CD4-positive, alpha-beta T cell treated with Interleukin-6 for 4 hours (primary cell): ENCODE data around the gene YPEL2.
"Not testable (repeated sequence)": the region's sequence is repeated elsewhere in the genome, so short reads cannot be mapped to it uniquely, and the experiment has no call there.

Experiments used
- DNase-seq: peaks from one replicate; pipeline ENCODE4 v3.0.0-alpha.2; 2020; ENCODE audit warnings: mixed read lengths

YPEL2 gene

DNA sequence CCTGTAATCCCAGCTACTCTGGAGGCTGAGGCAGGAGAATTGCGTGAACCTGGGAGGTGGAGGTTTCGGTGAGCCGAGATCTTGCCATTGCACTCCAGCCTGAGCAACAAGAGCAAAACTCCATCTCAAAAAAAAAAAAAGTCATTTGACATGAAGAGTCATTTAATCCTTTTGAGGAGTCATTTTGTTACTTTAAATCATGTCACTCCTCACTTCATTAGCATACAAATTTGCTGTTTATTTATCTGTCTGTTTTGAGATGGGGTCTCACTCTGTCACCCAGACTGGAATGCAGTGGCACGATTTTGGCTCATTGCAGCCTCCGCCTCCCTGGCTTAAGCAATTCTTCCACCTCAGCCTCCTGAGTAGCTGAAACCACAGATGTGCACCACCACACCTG is 81.0 kb downstream of the YPEL2 start:
- DNase-seq, result not testable (repeated sequence)

DNA sequence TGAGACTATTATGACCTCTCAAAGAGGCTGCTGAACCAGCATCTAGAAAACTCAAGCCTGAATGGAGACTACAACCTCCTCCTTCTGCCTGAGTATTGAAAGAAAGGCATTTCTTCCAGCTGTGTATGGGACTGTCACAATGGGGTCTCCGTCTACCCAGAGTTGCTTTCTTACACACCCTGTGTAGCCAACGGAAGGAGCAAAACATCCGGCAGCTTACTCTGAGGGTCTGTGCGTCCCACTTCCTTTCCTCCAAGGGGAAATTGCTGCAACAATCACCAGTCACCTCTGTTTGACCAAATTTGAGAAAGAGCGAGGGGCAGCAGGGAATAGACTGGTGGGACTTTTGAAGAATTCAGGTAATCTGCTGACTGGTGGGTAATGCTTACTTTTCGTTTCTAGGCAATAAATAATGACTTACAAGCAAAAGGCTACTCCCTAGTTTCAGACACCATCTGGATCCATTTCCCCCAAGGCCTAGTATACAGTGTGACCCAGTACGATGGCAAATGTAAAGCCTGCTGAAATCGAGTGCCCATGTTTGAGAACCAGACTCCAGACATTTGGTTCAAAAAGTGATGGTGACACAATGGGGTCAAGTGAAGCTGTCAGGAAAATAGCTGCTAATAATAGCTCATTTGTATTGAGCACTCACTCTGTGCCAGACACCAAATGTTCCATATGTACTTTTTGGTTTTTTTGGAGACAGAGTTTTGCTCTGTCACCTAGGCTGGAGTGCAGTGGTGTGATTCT is 81.7 kb downstream of the YPEL2 start:
- DNase-seq, result no peak

- DNase-seq, result no peak
Measured at GRCh38 chr17:59415397-59415796, 83.9 kb downstream of the YPEL2 start.

DNA sequence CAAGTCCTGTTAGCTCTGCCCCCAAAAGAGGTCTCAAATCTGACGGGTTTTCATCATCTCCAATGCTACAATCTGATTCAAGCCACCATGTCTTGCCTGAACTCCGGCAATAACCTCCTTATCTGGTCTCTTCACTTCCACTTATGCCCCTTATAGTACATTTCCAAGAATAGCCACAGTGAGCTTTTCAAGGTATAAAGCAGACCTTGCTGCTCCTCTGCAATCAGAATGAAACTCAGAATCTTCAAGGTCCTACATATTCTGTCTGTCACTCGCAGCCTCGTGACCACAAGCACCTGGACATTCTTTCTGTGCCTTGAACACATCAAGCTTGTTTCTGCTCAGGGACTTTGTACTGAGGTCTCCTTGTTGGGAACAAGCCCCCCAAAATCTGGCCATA is 84.7 kb downstream of the YPEL2 start:
- DNase-seq, result no peak

DNA sequence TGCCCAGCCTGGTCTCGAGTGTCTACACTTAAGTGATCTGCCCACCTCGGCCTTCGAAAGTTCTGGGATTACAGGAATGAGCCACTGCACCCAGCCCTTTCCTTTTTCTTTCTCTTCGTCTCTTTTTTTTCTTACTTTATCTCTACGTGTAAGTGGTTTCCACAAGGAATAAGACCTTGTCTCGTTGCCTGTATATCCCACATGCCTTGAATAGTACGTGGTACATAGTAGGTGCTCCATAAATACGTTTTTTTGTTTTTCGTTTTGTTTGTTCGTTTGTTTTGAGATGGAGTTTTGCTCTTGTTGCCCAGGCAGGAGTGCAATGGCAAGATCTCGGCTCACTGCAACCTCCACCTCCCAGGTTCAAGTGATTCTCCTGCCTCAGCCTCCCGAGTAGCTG is 86.0 kb downstream of the YPEL2 start:
- no peak for DNase-seq

DNA sequence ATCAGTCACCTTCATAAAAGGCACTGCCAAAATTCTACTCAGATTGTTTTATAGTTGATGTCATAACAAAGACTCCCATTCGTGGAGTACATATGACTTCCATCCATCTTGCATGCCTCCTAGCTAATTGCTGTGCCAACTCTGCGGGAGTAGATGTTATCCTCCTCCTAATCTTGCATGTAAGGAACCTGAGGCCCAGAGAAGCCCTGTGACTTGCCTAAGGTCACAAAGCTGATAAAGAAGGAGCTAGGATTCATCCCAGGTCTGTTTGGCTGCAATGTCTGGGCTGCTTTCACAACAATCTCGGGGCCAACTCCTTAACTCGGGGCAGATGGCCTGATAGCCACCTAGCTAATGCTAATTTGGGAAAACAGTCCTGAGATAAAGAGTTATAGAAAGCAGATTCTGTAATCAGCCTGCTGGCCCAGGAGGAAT is 87.3 kb downstream of the YPEL2 start:
- DNase-seq, result no peak

GRCh38 chr17:59420901-59421300 is 89.4 kb downstream of the YPEL2 start:
- no peak for DNase-seq

- DNase-seq, result no peak
Measured at GRCh38 chr17:59421722-59422121, 90.3 kb downstream of the YPEL2 start.

- no peak for DNase-seq
Measured at GRCh38 chr17:59423137-59423724, 91.8 kb downstream of the YPEL2 start.

DNA sequence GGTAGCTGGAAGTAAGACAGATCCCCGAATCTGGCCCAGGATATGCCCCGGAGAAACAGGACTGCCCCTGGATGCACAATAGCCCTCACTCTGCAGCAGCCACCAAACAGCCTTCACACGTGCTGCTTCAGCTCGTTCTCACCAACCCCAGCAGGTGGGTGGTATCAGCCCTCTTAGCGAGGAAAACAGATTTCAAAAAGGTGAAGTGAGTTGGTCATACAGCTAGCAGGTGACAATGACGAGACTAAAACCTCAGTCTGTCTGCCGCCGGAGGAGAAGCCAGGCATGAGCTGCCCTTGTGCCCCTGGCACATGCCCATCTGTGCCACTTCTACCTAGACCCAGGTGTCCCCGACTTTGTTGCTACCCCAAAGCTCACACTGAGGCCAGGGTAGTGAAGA is 92.4 kb downstream of the YPEL2 start:
- no peak for DNase-seq

DNA sequence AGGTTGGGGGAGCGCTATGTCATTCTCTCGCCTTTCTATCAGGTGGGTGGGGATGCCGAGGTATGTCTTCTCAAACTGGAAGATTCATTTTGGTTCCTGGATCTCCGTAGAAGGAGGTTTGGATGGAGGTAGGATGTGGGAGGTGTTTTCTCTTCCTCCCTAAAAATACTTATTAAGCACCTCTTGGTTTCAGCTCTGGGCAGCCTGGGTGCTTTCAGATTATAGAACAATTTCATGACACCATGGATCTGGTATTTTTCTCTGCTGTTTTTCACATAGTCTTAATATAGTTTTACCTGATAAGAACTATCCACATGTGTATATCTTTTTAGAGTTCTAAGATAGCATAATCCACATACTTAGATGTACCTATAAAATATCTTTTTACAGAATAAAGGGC is 92.9 kb downstream of the YPEL2 start:
- DNase-seq, result no peak

DNA sequence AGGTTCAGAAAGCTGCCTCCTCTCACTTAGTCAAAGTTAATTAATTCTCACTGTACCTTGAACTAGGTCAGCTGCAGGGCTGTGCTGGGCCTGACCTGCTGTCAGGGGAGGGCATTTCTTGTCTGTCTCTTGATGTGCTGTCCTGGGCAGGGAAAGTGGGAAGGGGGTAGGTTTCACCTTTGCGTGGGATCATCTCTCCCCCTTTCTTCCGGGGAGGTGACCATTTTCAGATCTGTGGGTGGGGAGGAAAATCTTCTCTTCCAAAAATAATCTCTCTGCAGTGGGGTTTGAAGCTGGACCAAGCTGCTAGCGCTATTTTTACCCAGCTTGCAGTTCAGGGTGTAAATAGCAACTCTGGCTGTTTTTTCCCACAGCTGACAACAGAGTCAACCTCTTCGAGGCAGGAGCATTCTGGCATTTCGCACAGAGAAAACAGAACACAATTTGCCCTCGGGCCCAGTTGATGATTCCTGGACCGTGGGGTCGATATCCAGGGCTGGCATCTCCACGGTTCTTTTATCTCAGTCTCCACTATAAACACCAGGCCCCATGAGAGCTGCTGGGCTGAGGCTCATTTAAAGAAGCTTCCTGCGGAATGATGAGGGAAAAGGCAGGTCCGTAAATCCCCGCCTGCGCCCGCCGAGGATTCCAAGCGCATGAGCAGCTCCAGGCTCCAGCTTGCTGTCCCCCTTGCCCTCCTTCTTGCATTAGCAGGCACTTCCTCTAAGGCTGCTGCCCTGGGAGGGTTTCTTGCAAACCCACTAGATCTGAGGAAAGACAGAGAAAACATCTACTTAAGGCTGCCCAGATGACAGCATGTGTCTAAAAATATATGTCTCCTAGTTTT is 93.9 kb downstream of the YPEL2 start:
- DNase-seq, result no peak

GRCh38 chr17:59426031-59426430 is 94.6 kb downstream of the YPEL2 start:
- DNase-seq, result no peak

GRCh38 chr17:59427425-59427921 is 96.0 kb downstream of the YPEL2 start:
- peak; percentile 34 for DNase-seq

- DNase-seq, result no peak
Measured at GRCh38 chr17:59427996-59428395, 96.5 kb downstream of the YPEL2 start.

GRCh38 chr17:59428916-59429485 is 97.5 kb downstream of the YPEL2 start:
- DNase-seq, result no peak

DNA sequence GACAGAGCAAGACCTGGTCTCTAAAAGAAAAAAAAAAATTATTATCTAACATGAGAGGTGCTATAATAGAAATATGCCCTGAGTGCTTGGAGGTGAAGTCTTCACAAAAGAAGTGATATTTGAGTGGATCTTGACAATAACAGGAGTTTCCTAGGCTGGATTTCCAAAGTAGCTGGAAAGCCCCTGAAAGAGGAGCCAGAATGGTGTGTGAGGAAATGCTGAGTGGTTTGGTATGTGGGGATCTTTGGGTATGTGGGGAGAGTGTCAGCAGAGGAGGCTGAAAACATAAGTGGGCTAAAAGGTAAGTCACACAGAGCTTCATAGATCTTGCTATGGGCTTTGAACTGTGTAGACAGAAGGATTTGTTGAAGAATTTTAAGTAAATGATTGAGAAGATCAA is 100.1 kb downstream of the YPEL2 start:
- no peak for DNase-seq

DNA sequence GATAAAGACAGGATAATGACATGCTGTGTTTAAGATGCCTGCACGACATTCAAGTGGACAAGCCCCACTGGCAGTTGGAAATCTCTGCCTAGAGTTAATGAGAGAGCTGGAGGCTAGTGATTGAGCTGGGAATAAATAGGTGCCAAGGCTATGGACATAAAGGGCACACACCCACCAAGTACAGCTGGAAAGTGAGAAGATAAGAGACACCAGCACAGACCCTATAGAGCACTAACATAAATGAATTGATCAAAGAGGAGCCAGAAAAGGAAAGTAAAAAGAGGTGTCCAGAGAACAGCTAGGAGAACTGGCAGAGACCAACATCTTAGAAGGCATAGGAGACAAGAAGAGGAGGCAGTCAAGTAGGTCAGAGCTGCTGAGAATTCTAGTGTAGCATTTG is 101.2 kb downstream of the YPEL2 start:
- no peak for DNase-seq

GRCh38 chr17:59433586-59433985 is 102.1 kb downstream of the YPEL2 start:
- no peak for DNase-seq

DNA sequence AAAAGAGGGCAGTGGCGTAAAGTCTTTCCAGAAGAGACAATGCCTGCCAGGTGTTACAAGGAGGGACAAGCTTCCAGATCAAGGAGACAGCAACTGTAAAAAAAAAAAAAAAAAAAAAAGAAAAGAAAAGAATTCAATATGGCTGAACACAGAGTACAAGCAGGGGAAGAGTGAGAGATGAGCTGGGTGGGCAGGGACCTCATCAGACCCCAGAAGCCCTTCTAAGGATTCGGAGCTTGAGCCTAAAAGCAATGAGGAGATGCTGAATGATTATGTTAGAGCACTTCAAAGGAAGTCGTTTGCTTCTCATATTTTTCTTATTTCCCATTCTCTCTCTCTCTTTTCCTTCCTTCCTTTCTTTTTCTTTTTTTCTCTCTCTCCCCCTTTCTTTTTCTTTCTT is 103.0 kb downstream of the YPEL2 start:
- no peak for DNase-seq

GRCh38 chr17:59435238-59435637 is 103.8 kb downstream of the YPEL2 start:
- no peak for DNase-seq

- DNase-seq, result no peak
Measured at GRCh38 chr17:59436900-59437299, 105.4 kb downstream of the YPEL2 start.

GRCh38 chr17:59437791-59438281 is 106.4 kb downstream of the YPEL2 start:
- DNase-seq, result no peak
